Loucy (cell line): ENCODE measurements around the gene NDUFAF2.
"Not testable (repeated sequence)": the region's sequence is repeated elsewhere in the genome, so short reads cannot be mapped to it uniquely, and the experiment has no call there.

ENCODE experiments used
- CTCF ChIP-seq: fragments of 200-600 bp; sonication (generic); conservative IDR thresholded peaks from 2 replicates; pipeline ENCODE4 v1.5.1; 2014; ENCODE audit warnings: mild to moderate bottlenecking, antibody characterized with exemption, low read length
- EZH2phosphoT487 ChIP-seq: fragments of 200-600 bp; IDR thresholded peaks from 2 replicates; pipeline ENCODE4 v1.6.1; 2018; ENCODE audit warnings: antibody characterized with exemption, mild to moderate bottlenecking, moderate library complexity, borderline replicate concordance

- not testable (repeated sequence) for TF ChIP-seq CTCF, EZH2phosphoT487
These were observed 86.3 kb downstream of the NDUFAF2 start for GRCh38 chr5:61031301-61031700.
